ENCODE measurements around the gene MRPS33.

The MRPS33 gene

GRCh38 chr7:141012696-141013344 lies 1.9 kb downstream of the MRPS33 start:
- no peak for DNase-seq (ENCODE audit: low read depth in 1 of 2, low spot score in 1 of 2)

- peak; percentile 36 to 72 for DNase-seq (ENCODE audit: low read depth in 1 of 2, low spot score in 1 of 2)
Observed at GRCh38 chr7:141012044-141012685, 2.6 kb downstream of the MRPS33 start.

GRCh38 chr7:141011443-141011842 lies 3.3 kb downstream of the MRPS33 start:
- no peak for DNase-seq (ENCODE audit: low read depth in 1 of 2, low spot score in 1 of 2)

GRCh38 chr7:141003172-141004065 lies 11.3 kb downstream of the MRPS33 start:
- no peak for DNase-seq (ENCODE audit: low read depth in 1 of 2, low spot score in 1 of 2)

GRCh38 chr7:141001546-141001945 lies 13.2 kb downstream of the MRPS33 start:
- no peak for DNase-seq (ENCODE audit: low read depth in 1 of 2, low spot score in 1 of 2)

GRCh38 chr7:141001122-141001521 lies 13.6 kb downstream of the MRPS33 start:
- DNase-seq (ENCODE audit: low read depth in 1 of 2, low spot score in 1 of 2), result no peak

GRCh38 chr7:140998715-140999114 lies 16.0 kb downstream of the MRPS33 start:
- DNase-seq (ENCODE audit: low read depth in 1 of 2, low spot score in 1 of 2), result no peak

GRCh38 chr7:140992422-140992821 lies 22.3 kb downstream of the MRPS33 start:
- no peak for DNase-seq (ENCODE audit: low read depth in 1 of 2, low spot score in 1 of 2)

GRCh38 chr7:140990193-140990962 lies 24.4 kb downstream of the MRPS33 start:
- DNase-seq (ENCODE audit: low read depth in 1 of 2, low spot score in 1 of 2), result no peak

- DNase-seq (ENCODE audit: low read depth in 1 of 2, low spot score in 1 of 2), result no peak
Observed at GRCh38 chr7:140989068-140989467, 25.7 kb downstream of the MRPS33 start.

- DNase-seq (ENCODE audit: low read depth in 1 of 2, low spot score in 1 of 2), result no peak
Observed at GRCh38 chr7:140983802-140984201, 30.9 kb downstream of the MRPS33 start.

GRCh38 chr7:140982508-140982907 lies 32.2 kb downstream of the MRPS33 start:
- no peak for DNase-seq (ENCODE audit: low read depth in 1 of 2, low spot score in 1 of 2)

GRCh38 chr7:140981951-140982350 lies 32.8 kb downstream of the MRPS33 start:
- no peak for DNase-seq (ENCODE audit: low read depth in 1 of 2, low spot score in 1 of 2)

- no peak for DNase-seq (ENCODE audit: low read depth in 1 of 2, low spot score in 1 of 2)
Observed at GRCh38 chr7:140977741-140978140, 37.0 kb downstream of the MRPS33 start.

GRCh38 chr7:140972876-140973829 lies 41.6 kb downstream of the MRPS33 start:
- DNase-seq (ENCODE audit: low read depth in 1 of 2, low spot score in 1 of 2), result no peak

- DNase-seq (ENCODE audit: low read depth in 1 of 2, low spot score in 1 of 2), result no peak
Observed at GRCh38 chr7:140972344-140972743, 42.4 kb downstream of the MRPS33 start.

- no peak for DNase-seq (ENCODE audit: low read depth in 1 of 2, low spot score in 1 of 2)
Observed at GRCh38 chr7:140967438-140967837, 47.3 kb downstream of the MRPS33 start.

- no peak for DNase-seq (ENCODE audit: low read depth in 1 of 2, low spot score in 1 of 2)
Observed at GRCh38 chr7:140966561-140967233, 48.1 kb downstream of the MRPS33 start.

- no peak for DNase-seq (ENCODE audit: low read depth in 1 of 2, low spot score in 1 of 2)
Observed at GRCh38 chr7:140961117-140961516, 53.6 kb downstream of the MRPS33 start.
